HT1080 (cell line): ENCODE measurements around the gene ZNF480. TPM values are rescaled to one million over a fixed set of nuclear protein-coding genes. Genes with fewer than 3 reads are reported as not detected.
"Not testable (repeated sequence)": the region's sequence is repeated elsewhere in the genome, so short reads cannot be mapped to it uniquely, and the experiment has no call there.

Experiments
- DNase-seq: peaks from one replicate; pipeline ENCODE4 v3.0.0-alpha.2; 2015; ENCODE audit warnings: low read depth
- small RNA-seq: library from RNA; depleted of rRNA; stranded (forward); fragments of <200 nt; gene quantifications from one replicate; pipeline ENCODE3, GENCODE V24; 2014
- total RNA-seq: library from RNA; depleted of rRNA; stranded (reverse); fragments of >200 nt; shearing (Covaris generic); gene quantifications from 2 replicates; pipeline ENCODE4 v1.2.3, GENCODE V29; 2014; rRNA removed

The ZNF480 gene
- total RNA-seq, 1 experiment from 2014 or later = 9.8 TPM

GRCh38 chr19:52336791-52337381 is 39.9 kb downstream of the ZNF480 start:
- no peak for DNase-seq

- not testable (repeated sequence) for DNase-seq
Observed at GRCh38 chr19:52339022-52339421, 42.1 kb downstream of the ZNF480 start.

GRCh38 chr19:52343548-52343947 is 46.6 kb downstream of the ZNF480 start:
- DNase-seq = peak; percentile 25

GRCh38 chr19:52345162-52345561 is 48.2 kb downstream of the ZNF480 start:
- no peak for DNase-seq

GRCh38 chr19:52351512-52351911 is 54.5 kb downstream of the ZNF480 start:
- no peak for DNase-seq

- no peak for DNase-seq
Observed at GRCh38 chr19:52366414-52366824, 69.5 kb downstream of the ZNF480 start.

GRCh38 chr19:52369559-52370340 is 72.8 kb downstream of the ZNF480 start, which contains the start of gene ZNF880:
Gene ZNF880 (plus strand): TSS chr19:52369923. CDS start chr19:52369966, 43 bp downstream.
- DNase-seq = no peak

- no peak for DNase-seq
Observed at GRCh38 chr19:52370341-52370710, 73.4 kb downstream of the ZNF480 start.

Small RNA genes within 50 kb of the gene (small RNA-seq; reads per million reads assigned to genes)
- gene MIR643 (not detected), gene RF00019 (not detected)

Other genes with a start within 250 kb of the ZNF480 start
- gene ZNF432, start 248.3 kb upstream of the ZNF480 start, total RNA-seq = 3.2 and 3.3 TPM in 2 replicates
- gene ZNF841, start 201.4 kb upstream of the ZNF480 start, total RNA-seq = 4.8 and 5.8 TPM in 2 replicates
- 3.8 and 5.6 TPM in 2 replicates for gene ZNF616, start 157.2 kb upstream of the ZNF480 start, total RNA-seq
- gene ZNF836, start 125.5 kb upstream of the ZNF480 start, total RNA-seq = 1.0 and 1.9 TPM in 2 replicates
- 162 and 195 TPM in 2 replicates for gene PPP2R1A, start 107.1 kb upstream of the ZNF480 start, total RNA-seq
- gene ZNF766, start 27.6 kb upstream of the ZNF480 start, total RNA-seq = 8.8 and 8.9 TPM in 2 replicates
- not detected in 2 replicates for gene ZNF610, start 39.1 kb downstream of the ZNF480 start, total RNA-seq
- gene ZNF880, start 72.8 kb downstream of the ZNF480 start, total RNA-seq = not detected in 2 replicates
- gene ZNF528, start 100.7 kb downstream of the ZNF480 start, total RNA-seq = 9.2 and 11.0 TPM in 2 replicates
- gene ZNF534, start 132.0 kb downstream of the ZNF480 start, total RNA-seq = 0.33 and 0.51 TPM in 2 replicates
- 0.20 and 1.6 TPM in 2 replicates for gene ZNF578, start 156.4 kb downstream of the ZNF480 start, total RNA-seq
- 0.16 TPM in 1 of 2 replicates, not detected in the other for gene ZNF808, start 230.5 kb downstream of the ZNF480 start, total RNA-seq